H9 (cell line): ENCODE results near the gene EME1. TPM values are rescaled to one million over a fixed set of nuclear protein-coding genes. Genes with fewer than 3 reads are reported as not detected.

Experiments
- DNase-seq: peaks from one replicate; pipeline ENCODE4 v3.0.0-alpha.2; 2017
- H2AFZ ChIP-seq: one replicate; pipeline ENCODE4 v1.6.1; 2013; ENCODE audit warnings: mild to moderate bottlenecking, low read length, control low read depth, moderate library complexity
- H2AK5ac ChIP-seq: 2 replicates; pipeline ENCODE4 v1.6.1; 2013; ENCODE audit warnings: low read length, control low read depth, mixed read lengths; ENCODE audit not compliant: insufficient read length
- H2BK120ac ChIP-seq: one replicate; pipeline ENCODE4 v1.6.1; 2013; ENCODE audit warnings: low read depth, mild to moderate bottlenecking, low read length, control low read depth, inconsistent platforms; ENCODE audit not compliant: poor library complexity, severe bottlenecking
- H2BK12ac ChIP-seq: 2 replicates; pipeline ENCODE4 v1.6.1; 2013; ENCODE audit warnings: low read length, control low read depth, mixed read lengths, low read depth; ENCODE audit not compliant: insufficient read length
- H2BK15ac ChIP-seq: 2 replicates; pipeline ENCODE4 v1.6.1; 2013; ENCODE audit warnings: low read depth, low read length, control low read depth
- H2BK20ac ChIP-seq: one replicate; pipeline ENCODE4 v1.6.1; 2013; ENCODE audit warnings: low read depth, mild to moderate bottlenecking, low read length, control low read depth, inconsistent platforms; ENCODE audit not compliant: poor library complexity, severe bottlenecking
- H2BK5ac ChIP-seq: 2 replicates; pipeline ENCODE4 v1.6.1; 2013; ENCODE audit warnings: low read length, control low read depth, mixed read lengths; ENCODE audit not compliant: insufficient read length
- H3K14ac ChIP-seq: 2 replicates; pipeline ENCODE4 v1.6.1; 2013; ENCODE audit warnings: low read length, control low read depth; ENCODE audit not compliant: insufficient read depth
- H3K18ac ChIP-seq: 2 replicates; pipeline ENCODE4 v1.6.1; 2013; ENCODE audit warnings: low read depth, mild to moderate bottlenecking, mixed read lengths, low read length, control low read depth; ENCODE audit not compliant: insufficient read length
- H3K23ac ChIP-seq: 2 replicates; pipeline ENCODE4 v1.6.1; 2013; ENCODE audit warnings: low read length, control low read depth, mixed read lengths, low read depth; ENCODE audit not compliant: insufficient read length
- H3K23me2 ChIP-seq: 2 replicates; pipeline ENCODE4 v1.6.1; 2013; ENCODE audit warnings: low read depth, mild to moderate bottlenecking, mixed read lengths, low read length, control low read depth; ENCODE audit not compliant: insufficient read length, poor library complexity, severe bottlenecking
- H3K27ac ChIP-seq: 2 replicates; pipeline ENCODE4 v1.5.1; 2013; ENCODE audit warnings: low read length, control low read depth, mixed read lengths, low read depth; ENCODE audit not compliant: insufficient read length
- H3K27me3 ChIP-seq: 2 replicates; pipeline ENCODE4 v1.6.1; 2013; ENCODE audit warnings: low read length, control low read depth, inconsistent platforms; ENCODE audit not compliant: insufficient read depth
- H3K4ac ChIP-seq: 2 replicates; pipeline ENCODE4 v1.6.1; 2013; ENCODE audit warnings: low read depth, mild to moderate bottlenecking, control low read depth, inconsistent platforms, low read length, moderate library complexity
- H3K4me1 ChIP-seq: 2 replicates; pipeline ENCODE4 v1.6.1; 2013; ENCODE audit warnings: low read length, control low read depth, inconsistent platforms; ENCODE audit not compliant: insufficient read depth
- H3K4me2 ChIP-seq: 2 replicates; pipeline ENCODE4 v1.6.1; 2013; ENCODE audit warnings: low read length, control low read depth, mixed read lengths; ENCODE audit not compliant: insufficient read length, insufficient read depth
- H3K56ac ChIP-seq: 2 replicates; pipeline ENCODE4 v1.6.1; 2013; ENCODE audit warnings: low read depth, mild to moderate bottlenecking, mixed read lengths, low read length, control low read depth; ENCODE audit not compliant: insufficient read length
- H3K79me1 ChIP-seq: 2 replicates; pipeline ENCODE4 v1.6.1; 2013; ENCODE audit warnings: low read depth, mild to moderate bottlenecking, moderate library complexity, low read length, control low read depth, inconsistent platforms; ENCODE audit not compliant: insufficient read depth, poor library complexity, severe bottlenecking
- H3K79me2 ChIP-seq: 2 replicates; pipeline ENCODE4 v1.6.1; 2013; ENCODE audit warnings: low read length, control low read depth, inconsistent platforms; ENCODE audit not compliant: insufficient read depth
- H3K9ac ChIP-seq: 2 replicates; pipeline ENCODE4 v1.6.1; 2013; ENCODE audit warnings: low read length, control low read depth, mixed read lengths; ENCODE audit not compliant: insufficient read length; ENCODE audit errors: extremely low read depth
- H3K9me3 ChIP-seq: one replicate; pipeline ENCODE4 v1.6.1; 2013; ENCODE audit warnings: low read depth, low read length, inconsistent platforms; ENCODE audit not compliant: control insufficient read depth
- H3T11ph ChIP-seq: one replicate; pipeline ENCODE4 v1.6.1; 2013; ENCODE audit warnings: mild to moderate bottlenecking, low read length, control low read depth, inconsistent platforms
- H4K20me1 ChIP-seq: one replicate; pipeline ENCODE4 v1.6.1; 2013; ENCODE audit not compliant: control insufficient read depth, insufficient read length, insufficient read depth
- H4K5ac ChIP-seq: 2 replicates; pipeline ENCODE4 v1.6.1; 2013; ENCODE audit warnings: low read depth, mild to moderate bottlenecking, mixed read lengths, low read length, control low read depth; ENCODE audit not compliant: insufficient read length
- H4K8ac ChIP-seq: replicated peaks from 2 replicates; pipeline ENCODE4 v1.6.1; 2013; ENCODE audit warnings: low read length, control low read depth, mixed read lengths, low read depth; ENCODE audit not compliant: insufficient read length
- H4K91ac ChIP-seq: 2 replicates; pipeline ENCODE4 v1.6.1; 2013; ENCODE audit warnings: low read depth, mild to moderate bottlenecking, moderate library complexity, mixed read lengths, low read length, control low read depth; ENCODE audit not compliant: insufficient read length
- H3K27ac Mint-ChIP-seq, 3 experiments: 2 replicates in 2 of 3; 3 replicates in 1 of 3; pipeline ENCODE4 v1.8.0; 2020 to 2021; ENCODE audit warnings: mixed read lengths in 3 of 3, mild to moderate bottlenecking in 1 of 3, moderate library complexity in 1 of 3
- H3K27me3 Mint-ChIP-seq: 2 replicates; pipeline ENCODE4 v1.8.0; 2021; ENCODE audit warnings: low read depth, mild to moderate bottlenecking, moderate library complexity, mixed read lengths
- H3K36me3 Mint-ChIP-seq, 3 experiments: 2 replicates in 2 of 3; 3 replicates in 1 of 3; pipeline ENCODE4 v1.8.0; 2020 to 2021; ENCODE audit warnings: low read depth in 3 of 3, mixed read lengths in 3 of 3; ENCODE audit not compliant: insufficient read depth in 1 of 3
- H3K4me1 Mint-ChIP-seq, 2 experiments: 2 replicates each; pipeline ENCODE4 v1.8.0; 2020; ENCODE audit warnings: mixed read lengths in 2 of 2
- H3K4me3 Mint-ChIP-seq, 2 experiments: 2 replicates in 1 of 2; 3 replicates in 1 of 2; pipeline ENCODE4 v1.8.0; 2020 to 2021; ENCODE audit warnings: mild to moderate bottlenecking in 2 of 2, mixed read lengths in 2 of 2, moderate library complexity in 1 of 2
- H3K9me3 Mint-ChIP-seq, 2 experiments: 2 replicates in 1 of 2; 3 replicates in 1 of 2; pipeline ENCODE4 v1.8.0; 2020; ENCODE audit warnings: mild to moderate bottlenecking in 2 of 2, mixed read lengths in 2 of 2, moderate library complexity in 1 of 2
- total RNA-seq: library from RNA; stranded (reverse); gene quantifications from 2 replicates; pipeline ENCODE4 v1.2.1, GENCODE V29; 2021
- TF ChIP-seq, protein P1 (sequence below): fragments of 200-600 bp; sonication (generic); conservative IDR thresholded peaks from 3 replicates; pipeline ENCODE4 v1.8.0; 2021; ENCODE audit warnings: antibody characterized with exemption, mild to moderate bottlenecking

Gene EME1
- total RNA-seq, 1 experiment from 2014 or later = 15.1 TPM

DNA sequence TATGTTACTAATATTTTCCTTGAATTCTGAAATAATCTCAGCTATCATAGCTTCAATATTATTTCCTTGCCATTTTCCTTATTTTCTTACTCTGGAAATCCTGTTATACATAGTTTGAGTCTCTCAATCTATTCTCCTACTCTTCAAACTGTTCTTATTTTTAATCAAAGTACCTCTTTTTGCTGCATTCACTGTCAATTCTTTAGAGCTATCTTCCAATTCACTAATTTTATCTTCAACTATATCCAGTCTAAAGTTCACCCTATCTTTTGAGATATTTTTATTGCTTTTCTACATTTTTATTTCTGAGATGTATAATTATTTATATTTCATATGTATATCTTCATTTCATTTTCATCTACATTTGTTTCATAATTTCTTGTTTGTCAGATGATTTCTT, 34.4 kb upstream of the EME1 start:
- Histone ChIP-seq H3K14ac (no peak overlapping the region), H3K79me1 (no peaks in the 10 kb centered on the region), H3K23me2 (no peaks in the 10 kb centered on the region), H2BK5ac (no peak overlapping the region), H2BK15ac (no peak overlapping the region), H3K4me2 (no peak overlapping the region), H2AFZ (no peak overlapping the region), H2BK12ac (no peak overlapping the region), H3K79me2 (no peaks in the 10 kb centered on the region), H3K9ac (no peak overlapping the region), H2AK5ac (no peak overlapping the region), H4K8ac (no peak overlapping the region), H3K9me3 (peaks cover 5% of the 10 kb centered on the region), H3K56ac (no peak overlapping the region), H4K5ac (no peak overlapping the region), H3K4ac (no peak overlapping the region), H4K20me1 (no peaks in the 10 kb centered on the region), H3K23ac (no peak overlapping the region), H3K4me1 (no peaks in the 10 kb centered on the region), H3K27me3 (no peaks in the 10 kb centered on the region), H3T11ph (no peak overlapping the region), H3K18ac (no peak overlapping the region), H3K27ac (no peak overlapping the region), H2BK20ac (no peak overlapping the region), H2BK120ac (no peak overlapping the region), H4K91ac (no peak overlapping the region)
- Mint-ChIP-seq H3K27ac (no peak overlapping the region), H3K4me3 (no peak overlapping the region), H3K4me1 (peaks cover 2 to 5% of the 10 kb centered on the region in 2 experiments), H3K27me3 (peaks cover 7% of the 10 kb centered on the region), H3K36me3 (peaks cover 2 to 13% (median 5%) of the 10 kb centered on the region in 3 experiments; a peak in 4 of 7 replicates), H3K9me3 (peaks cover 15 to 16% of the 10 kb centered on the region in 2 experiments)
- TF ChIP-seq, protein P1, sequence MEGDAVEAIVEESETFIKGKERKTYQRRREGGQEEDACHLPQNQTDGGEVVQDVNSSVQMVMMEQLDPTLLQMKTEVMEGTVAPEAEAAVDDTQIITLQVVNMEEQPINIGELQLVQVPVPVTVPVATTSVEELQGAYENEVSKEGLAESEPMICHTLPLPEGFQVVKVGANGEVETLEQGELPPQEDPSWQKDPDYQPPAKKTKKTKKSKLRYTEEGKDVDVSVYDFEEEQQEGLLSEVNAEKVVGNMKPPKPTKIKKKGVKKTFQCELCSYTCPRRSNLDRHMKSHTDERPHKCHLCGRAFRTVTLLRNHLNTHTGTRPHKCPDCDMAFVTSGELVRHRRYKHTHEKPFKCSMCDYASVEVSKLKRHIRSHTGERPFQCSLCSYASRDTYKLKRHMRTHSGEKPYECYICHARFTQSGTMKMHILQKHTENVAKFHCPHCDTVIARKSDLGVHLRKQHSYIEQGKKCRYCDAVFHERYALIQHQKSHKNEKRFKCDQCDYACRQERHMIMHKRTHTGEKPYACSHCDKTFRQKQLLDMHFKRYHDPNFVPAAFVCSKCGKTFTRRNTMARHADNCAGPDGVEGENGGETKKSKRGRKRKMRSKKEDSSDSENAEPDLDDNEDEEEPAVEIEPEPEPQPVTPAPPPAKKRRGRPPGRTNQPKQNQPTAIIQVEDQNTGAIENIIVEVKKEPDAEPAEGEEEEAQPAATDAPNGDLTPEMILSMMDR = no peak
- no peak for DNase-seq
